NT2/D1 (cell line): ENCODE results near the gene CORIN.

Source experiments
- SUZ12 ChIP-seq: IDR thresholded peaks from 2 replicates; pipeline ENCODE4 v1.6.1; 2011; ENCODE audit not compliant: insufficient read length, insufficient read depth; ENCODE audit errors: extremely low read depth
- YY1 ChIP-seq: IDR thresholded peaks from 2 replicates; pipeline ENCODE4 v1.6.1; 2011; ENCODE audit not compliant: insufficient read length, insufficient read depth
- ZNF274 ChIP-seq: IDR thresholded peaks from 2 replicates; pipeline ENCODE4 v1.6.1; 2011; ENCODE audit warnings: mild to moderate bottlenecking, low read depth, low read length

GRCh38 chr4:47747846-47748494 is 89.9 kb downstream of the CORIN start:
- TF ChIP-seq ZNF274 = no peak
- no peak for TF ChIP-seq SUZ12
- no peak for TF ChIP-seq YY1
